Neural cell (in vitro differentiated cells): ENCODE measurements around the gene TMPRSS3. TPM values are rescaled to one million over a fixed set of nuclear protein-coding genes. Genes with fewer than 3 reads are reported as not detected.

Experiments used
- H2AFZ ChIP-seq: fragments of 200-600, 300-800 bp; sonication (generic), shearing (Covaris generic); 2 replicates; pipeline ENCODE4 v1.6.0; 2014; ENCODE audit warnings: low read depth, mild to moderate bottlenecking, antibody characterized with exemption, low read length, moderate library complexity
- H3F3A ChIP-seq: fragments of 200-600 bp; shearing (Covaris generic); 2 replicates; pipeline ENCODE4 v1.6.1; 2016; ENCODE audit warnings: mild to moderate bottlenecking, moderate library complexity, mixed read lengths, antibody characterized with exemption, low read length; ENCODE audit not compliant: insufficient read depth, poor library complexity, severe bottlenecking
- H3K27ac ChIP-seq: fragments of 200-600, 300-800 bp; sonication (generic), shearing (Covaris generic); 2 replicates; pipeline ENCODE4 v1.5.1; 2014; ENCODE audit warnings: mild to moderate bottlenecking, low read length, moderate library complexity
- H3K27me3 ChIP-seq: fragments of 300-800, 200-600 bp; sonication (generic), shearing (Covaris generic); 2 replicates; pipeline ENCODE4 v1.6.0; 2014; ENCODE audit warnings: mild to moderate bottlenecking, low read depth, low read length, moderate library complexity; ENCODE audit not compliant: insufficient read depth
- H3K36me3 ChIP-seq: fragments of 300-800, 200-600 bp; sonication (generic), shearing (Covaris generic); 2 replicates; pipeline ENCODE4 v1.5.1; 2014; ENCODE audit warnings: mild to moderate bottlenecking, antibody characterized with exemption, low read length, moderate library complexity; ENCODE audit not compliant: insufficient read depth
- H3K4me2 ChIP-seq: fragments of 300-800, 200-600 bp; sonication (generic), shearing (Covaris generic); 2 replicates; pipeline ENCODE4 v1.6.0; 2014; ENCODE audit warnings: mild to moderate bottlenecking, low read length
- H3K4me3 ChIP-seq: fragments of 300-800, 200-600 bp; sonication (generic), shearing (Covaris generic); 2 replicates; pipeline ENCODE4 v1.5.1; 2014; ENCODE audit warnings: mild to moderate bottlenecking, low read length, moderate library complexity
- H3K79me2 ChIP-seq: fragments of 200-600 bp; shearing (Covaris generic); replicated peaks from 2 replicates; pipeline ENCODE4 v1.6.0; 2014; ENCODE audit warnings: mild to moderate bottlenecking, low read length, moderate library complexity; ENCODE audit not compliant: insufficient read depth
- H3K9ac ChIP-seq: fragments of 300-800, 200-600 bp; sonication (generic), shearing (Covaris generic); 2 replicates; pipeline ENCODE4 v1.6.1; 2016; ENCODE audit warnings: mild to moderate bottlenecking, low read length, mixed read lengths
- H3K9me2 ChIP-seq: fragments of 200-600 bp; shearing (Covaris generic); 2 replicates; pipeline ENCODE4 v1.6.1; 2016; ENCODE audit warnings: mild to moderate bottlenecking, low read length, mixed read lengths; ENCODE audit not compliant: insufficient read depth
- H3K9me3 ChIP-seq: fragments of 200-600, 300-800 bp; sonication (generic), shearing (Covaris generic); 2 replicates; pipeline ENCODE4 v1.6.1; 2016; ENCODE audit warnings: mild to moderate bottlenecking, mixed run types, low read length, moderate library complexity, mixed read lengths
- H4K20me1 ChIP-seq: fragments of 200-600 bp; shearing (Covaris generic); 2 replicates; pipeline ENCODE4 v1.6.1; 2016; ENCODE audit warnings: mild to moderate bottlenecking, mixed run types; ENCODE audit not compliant: insufficient read depth
- EP300 ChIP-seq: fragments of 450-650 bp; conservative IDR thresholded peaks from 2 replicates; pipeline ENCODE4 v1.6.1; 2014; ENCODE audit warnings: antibody characterized with exemption, mild to moderate bottlenecking, moderate library complexity; ENCODE audit not compliant: poor library complexity, severe bottlenecking
- EZH2 ChIP-seq: fragments of 200-600, 300-800 bp; shearing (Covaris generic), sonication (generic); IDR thresholded peaks from 2 replicates; pipeline ENCODE4 v1.6.1; 2014; ENCODE audit warnings: antibody characterized with exemption, low read length, borderline replicate concordance, mild to moderate bottlenecking; ENCODE audit not compliant: insufficient read depth, poor library complexity, severe bottlenecking
- MXI1 ChIP-seq: fragments of 450-650 bp; conservative IDR thresholded peaks from 2 replicates; pipeline ENCODE4 v1.6.1; 2014; ENCODE audit warnings: antibody characterized with exemption, mild to moderate bottlenecking; ENCODE audit not compliant: poor library complexity, severe bottlenecking
- POLR2AphosphoS5 ChIP-seq: IDR thresholded peaks from 2 replicates; pipeline ENCODE4 v1.6.1; 2012
- RAD21 ChIP-seq: fragments of 450-650 bp; conservative IDR thresholded peaks from 2 replicates; pipeline ENCODE4 v1.6.1; 2014; ENCODE audit warnings: antibody characterized with exemption, mild to moderate bottlenecking, moderate library complexity
- SMC3 ChIP-seq: fragments of 450-650 bp; conservative IDR thresholded peaks from 2 replicates; pipeline ENCODE4 v1.6.1; 2014; ENCODE audit warnings: antibody characterized with exemption, mild to moderate bottlenecking, moderate library complexity; ENCODE audit not compliant: poor library complexity
- TAF1 ChIP-seq: IDR thresholded peaks from 2 replicates; pipeline ENCODE4 v1.6.1; 2012; ENCODE audit warnings: low read depth
- polyA plus RNA-seq: library from polyadenylated mRNA; depleted of rRNA; stranded (reverse); fragments of >200 nt; gene quantifications from 2 replicates; pipeline ENCODE4 v1.2.3, GENCODE V29; 2014
- TF ChIP-seq, protein P1 (sequence below): fragments of 450-650 bp; IDR thresholded peaks from 2 replicates; pipeline ENCODE4 v1.5.1; 2014; ENCODE audit warnings: antibody characterized with exemption, mild to moderate bottlenecking, moderate library complexity; ENCODE audit not compliant: poor library complexity, severe bottlenecking
- TF ChIP-seq, protein P2 (sequence below): IDR thresholded peaks from 2 replicates; pipeline ENCODE4 v1.6.1; 2012; ENCODE audit warnings: borderline replicate concordance

The TMPRSS3 gene
- polyA plus RNA-seq, 1 donor from 2014 or later, result 0.12 TPM

DNA sequence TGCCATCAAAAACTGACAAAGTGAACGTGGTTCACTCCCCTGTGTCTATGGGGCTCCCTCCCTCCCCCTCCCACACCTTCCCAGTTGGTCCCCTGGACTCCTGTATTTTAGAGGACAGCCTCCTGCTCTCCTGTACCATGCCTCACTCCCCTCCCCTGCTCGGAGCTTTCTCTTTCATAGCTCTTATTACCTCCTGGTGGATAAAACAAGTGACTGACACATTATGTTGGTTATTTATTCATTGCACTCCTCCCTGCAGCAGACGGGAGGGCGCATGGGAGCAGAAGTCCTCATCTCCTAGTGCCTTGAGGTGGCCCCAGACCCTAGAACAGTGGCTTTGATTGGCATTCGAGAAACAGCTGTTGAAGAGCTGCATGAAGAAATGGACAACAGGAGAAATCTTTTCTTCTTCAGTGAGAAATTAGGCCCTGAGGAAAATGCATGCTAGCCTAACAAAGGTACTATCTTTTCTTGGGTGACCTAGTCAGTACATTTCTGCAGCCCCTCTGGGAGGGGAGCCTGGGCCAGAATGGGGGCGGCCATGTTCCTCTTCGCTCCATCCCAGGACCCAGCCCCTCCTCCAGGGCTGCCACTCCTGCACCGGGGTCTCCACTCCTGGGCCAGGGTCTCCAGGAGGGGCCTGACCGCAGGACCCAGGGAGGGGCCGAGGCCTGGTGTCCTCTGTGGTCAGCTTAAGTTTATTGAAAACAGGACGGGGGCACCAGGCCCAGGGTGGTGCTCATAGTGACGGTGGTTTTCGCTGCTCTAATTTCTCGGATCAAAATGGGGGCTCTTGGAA lies 28.3 kb downstream of the TMPRSS3 start:
- Histone ChIP-seq H2AFZ (no peak overlapping the region), H4K20me1 (no peaks in the 10 kb centered on the region), H3K9me2 (no peaks in the 10 kb centered on the region), H3K4me2 (no peak overlapping the region), H3K27ac (no peak overlapping the region), H3K79me2 (no peaks in the 10 kb centered on the region), H3K9ac (no peak overlapping the region), H3K36me3 (no peaks in the 10 kb centered on the region), H3K9me3 (no peaks in the 10 kb centered on the region), H3K4me3 (no peak overlapping the region), H3K27me3 (no peaks in the 10 kb centered on the region), H3F3A (no peaks in the 10 kb centered on the region)
- TF ChIP-seq TAF1 (no peak), POLR2AphosphoS5 (no peak), RAD21 (no peak), EP300 (no peak), MXI1 (no peak), SMC3 (no peak), EZH2 (no peak)
- TF ChIP-seq, protein P1, sequence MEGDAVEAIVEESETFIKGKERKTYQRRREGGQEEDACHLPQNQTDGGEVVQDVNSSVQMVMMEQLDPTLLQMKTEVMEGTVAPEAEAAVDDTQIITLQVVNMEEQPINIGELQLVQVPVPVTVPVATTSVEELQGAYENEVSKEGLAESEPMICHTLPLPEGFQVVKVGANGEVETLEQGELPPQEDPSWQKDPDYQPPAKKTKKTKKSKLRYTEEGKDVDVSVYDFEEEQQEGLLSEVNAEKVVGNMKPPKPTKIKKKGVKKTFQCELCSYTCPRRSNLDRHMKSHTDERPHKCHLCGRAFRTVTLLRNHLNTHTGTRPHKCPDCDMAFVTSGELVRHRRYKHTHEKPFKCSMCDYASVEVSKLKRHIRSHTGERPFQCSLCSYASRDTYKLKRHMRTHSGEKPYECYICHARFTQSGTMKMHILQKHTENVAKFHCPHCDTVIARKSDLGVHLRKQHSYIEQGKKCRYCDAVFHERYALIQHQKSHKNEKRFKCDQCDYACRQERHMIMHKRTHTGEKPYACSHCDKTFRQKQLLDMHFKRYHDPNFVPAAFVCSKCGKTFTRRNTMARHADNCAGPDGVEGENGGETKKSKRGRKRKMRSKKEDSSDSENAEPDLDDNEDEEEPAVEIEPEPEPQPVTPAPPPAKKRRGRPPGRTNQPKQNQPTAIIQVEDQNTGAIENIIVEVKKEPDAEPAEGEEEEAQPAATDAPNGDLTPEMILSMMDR, result no peak
- TF ChIP-seq, protein P2, sequence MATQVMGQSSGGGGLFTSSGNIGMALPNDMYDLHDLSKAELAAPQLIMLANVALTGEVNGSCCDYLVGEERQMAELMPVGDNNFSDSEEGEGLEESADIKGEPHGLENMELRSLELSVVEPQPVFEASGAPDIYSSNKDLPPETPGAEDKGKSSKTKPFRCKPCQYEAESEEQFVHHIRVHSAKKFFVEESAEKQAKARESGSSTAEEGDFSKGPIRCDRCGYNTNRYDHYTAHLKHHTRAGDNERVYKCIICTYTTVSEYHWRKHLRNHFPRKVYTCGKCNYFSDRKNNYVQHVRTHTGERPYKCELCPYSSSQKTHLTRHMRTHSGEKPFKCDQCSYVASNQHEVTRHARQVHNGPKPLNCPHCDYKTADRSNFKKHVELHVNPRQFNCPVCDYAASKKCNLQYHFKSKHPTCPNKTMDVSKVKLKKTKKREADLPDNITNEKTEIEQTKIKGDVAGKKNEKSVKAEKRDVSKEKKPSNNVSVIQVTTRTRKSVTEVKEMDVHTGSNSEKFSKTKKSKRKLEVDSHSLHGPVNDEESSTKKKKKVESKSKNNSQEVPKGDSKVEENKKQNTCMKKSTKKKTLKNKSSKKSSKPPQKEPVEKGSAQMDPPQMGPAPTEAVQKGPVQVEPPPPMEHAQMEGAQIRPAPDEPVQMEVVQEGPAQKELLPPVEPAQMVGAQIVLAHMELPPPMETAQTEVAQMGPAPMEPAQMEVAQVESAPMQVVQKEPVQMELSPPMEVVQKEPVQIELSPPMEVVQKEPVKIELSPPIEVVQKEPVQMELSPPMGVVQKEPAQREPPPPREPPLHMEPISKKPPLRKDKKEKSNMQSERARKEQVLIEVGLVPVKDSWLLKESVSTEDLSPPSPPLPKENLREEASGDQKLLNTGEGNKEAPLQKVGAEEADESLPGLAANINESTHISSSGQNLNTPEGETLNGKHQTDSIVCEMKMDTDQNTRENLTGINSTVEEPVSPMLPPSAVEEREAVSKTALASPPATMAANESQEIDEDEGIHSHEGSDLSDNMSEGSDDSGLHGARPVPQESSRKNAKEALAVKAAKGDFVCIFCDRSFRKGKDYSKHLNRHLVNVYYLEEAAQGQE, result no peak

DNA sequence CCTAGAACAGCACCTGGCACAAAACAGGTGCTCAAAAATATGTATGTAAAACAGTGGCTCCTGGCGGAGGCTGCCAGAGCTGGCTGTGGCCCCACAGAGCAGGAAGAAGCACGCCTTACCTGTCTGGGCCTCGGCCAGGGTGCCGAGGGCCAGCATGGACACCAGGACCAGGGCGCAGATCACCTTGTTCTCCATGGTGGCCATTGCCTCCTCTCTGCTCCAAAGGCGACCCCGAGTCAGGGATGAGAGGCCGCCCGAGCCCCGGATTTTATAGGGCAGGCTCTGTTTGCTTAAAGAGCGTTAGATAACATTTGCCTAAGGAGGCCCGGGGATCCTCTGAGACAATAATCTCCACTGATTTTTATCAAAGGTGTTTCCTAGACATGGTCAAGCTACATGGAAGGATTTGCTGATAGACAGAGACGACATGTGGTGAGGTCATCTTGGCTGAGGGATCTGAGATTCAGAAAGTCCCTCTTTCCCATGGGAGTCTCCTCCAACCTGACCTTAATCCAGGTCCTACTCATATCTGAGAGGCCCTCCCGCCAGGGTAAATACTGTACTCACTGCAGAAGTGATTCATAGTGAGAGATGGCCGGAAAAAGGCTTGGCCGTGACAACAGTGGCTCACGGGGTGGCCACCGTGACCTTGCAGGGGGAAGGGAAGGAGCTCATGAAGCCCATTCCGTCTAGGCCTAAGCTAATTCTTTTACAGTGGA lies 29.4 kb downstream of the TMPRSS3 start, which contains the start of gene TFF1:
TSS of gene TFF1 (minus strand) at position 244 of the 719 bp plus-strand sequence. CDS start at position 204, 40 bp downstream.
- no peaks in the 10 kb centered on the region for H3K36me3 ChIP-seq
- TF ChIP-seq SMC3 (no peak), POLR2AphosphoS5 (no peak), MXI1 (no peak), TAF1 (no peak), EZH2 (no peak), RAD21 (no peak), EP300 (no peak)
- TF ChIP-seq, protein P1, result no peak
- TF ChIP-seq, protein P2, result no peak
- H2AFZ ChIP-seq, result no peak within 1 kb of the TSS
- no peaks in the 10 kb centered on the region for H3F3A ChIP-seq
- no peaks in the 10 kb centered on the region for H3K9me2 ChIP-seq
- no peaks in the 10 kb centered on the region for H3K27me3 ChIP-seq
- H3K4me2 ChIP-seq, result no peak within 1 kb of the TSS
- H4K20me1 ChIP-seq, result no peaks in the 10 kb centered on the region
- H3K9me3 ChIP-seq, result no peaks in the 10 kb centered on the region
- H3K9ac ChIP-seq, result no peak within 1 kb of the TSS
- H3K79me2 ChIP-seq, result no peaks in the 10 kb centered on the region
- H3K27ac ChIP-seq, result no peak within 1 kb of the TSS
- no peak within 1 kb of the TSS for H3K4me3 ChIP-seq
